HG03060 (cell line): ENCODE measurements around the gene CDX2.

Experiments
- ATAC-seq: cut with Tn5 transposase; IDR thresholded peaks from one replicate; pipeline ENCODE4 v1.9.1; 2021; ENCODE audit warnings: low read depth, moderate number of reproducible peaks; ENCODE audit not compliant: unreplicated experiment

The CDX2 gene

DNA sequence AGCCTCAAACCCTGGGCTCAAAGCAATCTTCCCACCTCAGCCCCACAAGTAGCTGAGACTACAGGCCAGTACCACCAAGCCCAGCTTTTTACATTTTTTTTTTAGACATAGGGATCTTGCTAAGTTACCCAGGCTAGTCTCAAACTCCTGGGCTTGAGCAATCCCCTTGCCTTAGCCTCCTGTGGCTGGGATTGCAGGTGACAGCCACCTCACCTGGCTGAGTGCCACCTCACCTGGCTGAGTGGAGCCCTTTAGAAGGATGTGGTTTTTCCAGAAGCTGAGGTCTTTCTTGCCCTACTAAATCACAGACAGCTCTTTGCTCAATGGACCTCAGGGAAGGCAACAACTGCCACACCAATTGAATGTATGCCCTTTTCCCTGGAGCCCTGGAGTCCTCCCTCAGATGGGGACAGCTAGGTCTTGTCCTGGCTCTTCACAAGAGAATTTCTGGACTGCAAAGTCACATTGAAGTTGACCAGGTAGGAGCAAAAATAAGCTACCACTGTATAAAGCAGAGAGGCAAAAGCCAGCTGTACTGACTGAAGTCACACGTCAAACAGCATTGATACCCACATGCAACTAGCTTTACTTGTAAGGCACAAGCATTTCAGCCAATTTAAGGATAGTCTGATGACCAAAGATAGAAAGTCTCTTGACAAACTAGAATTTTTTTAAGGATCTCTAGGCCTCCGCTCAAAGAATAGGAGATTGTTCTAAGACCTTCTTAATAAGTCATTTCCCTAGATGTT is 35.4 kb downstream of the CDX2 start:
- no peak for ATAC-seq

DNA sequence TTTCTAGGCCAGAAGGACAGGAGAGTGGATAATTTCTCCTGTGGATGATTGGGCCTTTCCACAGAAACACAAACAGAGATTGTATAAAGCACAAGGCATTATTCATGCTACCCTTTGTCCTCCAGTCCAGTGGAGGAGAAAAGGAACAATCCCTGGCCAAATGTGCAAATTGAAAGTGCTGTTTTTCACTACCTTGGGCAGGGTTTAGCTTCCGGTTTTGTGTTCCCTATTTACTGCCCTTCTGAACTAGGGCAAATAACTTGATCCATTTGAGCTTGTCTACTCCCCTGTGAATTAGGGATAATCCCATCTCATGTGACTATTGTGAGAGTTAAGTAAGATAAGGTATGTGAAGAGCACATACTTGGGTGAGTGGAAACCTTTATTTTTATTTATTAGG is 36.0 kb downstream of the CDX2 start:
- ATAC-seq, result no peak

DNA sequence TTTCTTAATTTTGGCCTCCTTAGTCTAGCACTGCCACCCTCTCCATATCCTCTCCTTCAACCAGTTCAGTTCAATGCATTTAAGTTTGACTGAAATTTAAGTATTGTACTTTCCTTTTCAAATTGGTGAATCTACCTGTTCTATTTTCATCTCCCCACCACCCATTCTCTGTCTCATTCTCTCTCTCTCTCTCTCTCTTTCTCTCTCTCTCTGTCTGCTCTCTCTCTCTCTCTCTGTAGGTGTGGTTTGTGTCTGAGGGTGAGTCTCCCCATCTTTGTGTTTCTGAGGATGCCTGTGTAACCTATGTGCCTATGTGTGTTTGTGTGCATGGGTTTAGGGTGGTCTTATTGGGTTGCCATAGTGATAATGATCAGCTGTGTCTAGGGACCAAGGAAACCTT is 39.2 kb downstream of the CDX2 start:
- no peak for ATAC-seq

- ATAC-seq, result no peak
Measured at GRCh38 chr13:27928805-27929753, 40.0 kb downstream of the CDX2 start.

DNA sequence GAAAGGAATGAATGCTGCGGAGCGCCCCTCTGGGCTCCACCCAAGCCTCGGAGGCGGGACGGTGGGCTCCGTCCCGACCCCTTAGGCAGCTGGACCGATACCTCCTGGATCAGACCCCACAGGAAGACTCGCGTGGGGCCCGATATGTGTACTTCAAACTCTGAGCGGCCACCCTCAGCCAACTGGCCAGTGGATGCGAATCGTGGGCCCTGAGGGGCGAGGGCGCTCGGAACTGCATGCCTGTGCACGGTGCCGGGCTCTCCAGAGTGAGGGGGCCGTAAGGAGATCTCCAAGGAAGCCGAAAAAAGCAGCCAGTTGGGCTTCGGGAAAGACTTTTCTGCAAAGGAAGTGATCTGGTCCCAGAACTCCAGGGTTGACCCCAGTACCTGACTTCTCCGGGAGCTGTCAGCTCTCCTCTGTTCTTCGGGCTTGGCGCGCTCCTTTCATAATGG is 40.7 kb downstream of the CDX2 start:
- no peak for ATAC-seq

DNA sequence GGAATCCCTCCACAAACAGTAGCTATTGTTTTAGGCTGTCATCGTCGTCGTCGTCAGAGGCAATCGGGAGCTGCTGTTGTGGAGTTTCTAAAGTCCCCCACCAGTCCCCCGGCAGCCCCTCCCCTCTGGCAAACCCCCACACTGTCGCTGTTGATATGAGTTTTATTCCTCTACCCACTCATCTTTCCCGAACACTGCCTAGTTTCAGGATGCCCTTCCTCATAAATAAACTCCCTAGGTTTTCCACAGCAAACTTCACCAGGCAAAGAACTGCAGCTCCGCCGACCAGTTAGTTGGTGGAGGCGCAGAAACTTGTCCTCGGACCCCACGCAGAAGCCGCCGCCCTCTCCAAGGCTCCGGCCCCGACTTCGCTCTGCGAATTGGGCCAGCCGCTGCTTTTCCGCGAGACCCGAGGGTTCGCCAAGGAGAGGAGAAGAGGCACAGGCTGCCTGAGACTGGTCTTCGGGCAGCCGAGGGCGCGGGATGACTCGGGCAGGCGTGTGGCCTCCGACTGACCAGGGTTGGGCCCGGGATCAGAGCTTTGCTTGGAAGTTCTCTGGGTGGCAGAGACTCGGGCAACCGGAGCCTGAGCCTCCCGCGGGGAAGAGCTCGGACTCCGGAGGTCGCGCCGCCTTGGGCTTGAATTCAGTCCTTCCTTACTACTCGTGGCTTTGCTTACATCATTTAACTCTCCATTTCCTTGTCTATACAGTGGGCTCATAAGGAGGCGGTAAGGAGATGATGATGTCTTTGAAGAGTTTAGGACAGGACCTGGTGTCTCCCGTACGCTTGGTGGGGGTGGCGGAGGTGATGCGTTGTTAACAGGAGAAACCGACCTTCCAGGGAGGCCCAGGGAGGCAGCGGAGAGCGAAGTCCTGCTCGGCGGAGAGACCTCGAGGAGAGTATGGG is 41.4 kb downstream of the CDX2 start:
- no peak for ATAC-seq

DNA sequence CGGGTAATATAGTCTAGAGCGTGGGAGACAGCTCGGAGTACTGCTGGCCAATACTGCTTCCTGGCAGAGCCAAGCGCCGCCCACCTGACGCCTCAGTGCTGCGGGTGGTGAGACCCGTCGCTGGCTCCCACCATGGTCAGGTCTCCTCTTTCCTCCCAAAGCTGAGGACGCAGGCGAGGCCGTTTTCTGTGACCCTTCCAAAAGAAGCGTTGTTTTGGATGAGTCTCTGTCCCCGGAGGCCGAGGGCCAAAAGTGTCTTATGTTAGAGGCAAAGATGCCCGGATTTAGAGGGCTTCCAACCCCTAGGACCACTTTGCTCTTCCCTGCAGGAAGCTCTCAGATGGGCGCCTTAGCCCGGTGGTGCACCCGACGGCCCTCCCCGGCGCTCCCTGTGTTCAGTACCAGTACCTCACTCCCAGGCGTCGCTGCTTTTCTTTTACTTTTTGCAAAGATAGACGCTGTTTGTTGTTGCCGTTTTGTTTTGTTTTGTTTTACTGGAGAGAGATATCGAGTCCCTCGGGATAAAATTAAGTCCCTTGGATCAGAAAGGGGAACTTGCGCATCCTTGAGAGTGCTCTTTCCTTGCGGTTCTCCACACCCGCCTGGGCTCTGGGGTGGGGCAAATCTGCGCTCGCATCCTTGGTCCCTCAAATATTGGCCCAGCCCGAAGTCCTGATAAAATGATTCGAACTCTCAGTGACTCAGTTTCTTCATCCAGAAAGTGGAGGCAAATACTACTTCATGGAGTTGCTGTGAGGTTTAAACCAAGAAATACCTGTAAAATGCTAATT is 42.3 kb downstream of the CDX2 start:
- no peak for ATAC-seq

DNA sequence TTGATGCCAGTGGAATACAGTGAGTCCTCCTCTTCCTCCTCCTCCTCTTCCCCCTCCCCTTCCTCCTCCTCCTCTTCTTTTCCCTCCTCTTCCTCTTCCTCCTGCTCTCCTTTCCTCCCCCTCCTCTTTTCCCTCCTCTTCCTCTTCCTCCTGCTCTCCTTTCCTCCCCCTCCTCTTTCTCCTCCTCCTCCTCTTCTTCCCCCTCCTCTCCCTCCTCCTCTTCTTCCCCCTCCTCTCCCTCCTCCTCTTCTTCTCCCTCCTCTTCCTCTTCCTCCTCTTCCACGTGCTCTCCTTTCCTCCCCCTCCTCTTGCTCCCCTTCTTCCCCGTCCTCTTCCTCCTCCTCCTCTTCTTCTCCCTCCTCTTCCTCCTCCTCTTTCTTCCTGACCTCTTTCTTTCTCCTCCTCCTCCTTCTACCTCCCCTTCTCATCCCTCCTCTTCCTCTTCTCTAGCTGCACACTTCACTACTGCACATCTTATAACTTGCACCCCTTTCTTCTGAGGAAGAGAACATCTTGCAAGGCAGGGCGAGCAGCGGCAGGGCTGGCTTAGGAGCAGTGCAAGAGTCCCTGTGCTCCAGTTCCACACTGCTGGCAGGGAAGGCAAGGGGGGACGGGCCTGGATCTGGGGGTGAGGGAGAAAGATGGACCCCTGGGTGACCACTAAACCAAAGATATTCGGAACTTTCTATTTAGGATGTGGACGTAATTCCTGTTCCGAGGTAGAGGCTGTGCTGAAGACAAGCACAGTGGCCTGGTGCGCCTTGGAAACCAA is 43.7 kb downstream of the CDX2 start:
- no peak for ATAC-seq

GRCh38 chr13:27924529-27925141 is 44.5 kb downstream of the CDX2 start:
- no peak for ATAC-seq

DNA sequence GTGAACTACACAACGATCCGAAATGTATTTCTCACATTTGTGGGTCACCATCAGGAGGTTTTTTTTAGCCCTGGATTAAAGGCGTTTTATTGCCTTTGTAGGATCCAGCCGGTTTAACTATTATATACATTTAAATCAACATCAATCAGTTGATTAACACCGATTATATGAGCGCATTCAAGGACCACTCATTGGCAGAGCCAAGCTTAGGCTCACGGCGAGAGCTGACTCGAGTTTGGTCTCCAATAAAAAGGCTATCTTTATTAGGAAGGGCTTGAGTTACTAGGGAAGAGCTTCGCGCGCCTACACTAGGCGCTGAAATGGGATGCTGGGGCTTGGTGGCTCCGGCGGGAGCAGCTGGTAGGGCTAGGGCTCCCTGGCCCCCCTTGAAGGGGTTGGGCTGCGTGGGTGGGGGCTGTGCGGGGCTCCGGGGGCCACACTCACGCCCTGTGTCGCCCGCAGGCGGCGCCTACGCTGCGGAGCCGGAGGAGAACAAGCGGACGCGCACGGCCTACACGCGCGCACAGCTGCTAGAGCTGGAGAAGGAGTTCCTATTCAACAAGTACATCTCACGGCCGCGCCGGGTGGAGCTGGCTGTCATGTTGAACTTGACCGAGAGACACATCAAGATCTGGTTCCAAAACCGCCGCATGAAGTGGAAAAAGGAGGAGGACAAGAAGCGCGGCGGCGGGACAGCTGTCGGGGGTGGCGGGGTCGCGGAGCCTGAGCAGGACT is 45.2 kb downstream of the CDX2 start:
- no peak for ATAC-seq

- no peak for ATAC-seq
Measured at GRCh38 chr13:27922883-27923612, 46.1 kb downstream of the CDX2 start.

- no peak for ATAC-seq
Measured at GRCh38 chr13:27921961-27922882, 46.9 kb downstream of the CDX2 start.

DNA sequence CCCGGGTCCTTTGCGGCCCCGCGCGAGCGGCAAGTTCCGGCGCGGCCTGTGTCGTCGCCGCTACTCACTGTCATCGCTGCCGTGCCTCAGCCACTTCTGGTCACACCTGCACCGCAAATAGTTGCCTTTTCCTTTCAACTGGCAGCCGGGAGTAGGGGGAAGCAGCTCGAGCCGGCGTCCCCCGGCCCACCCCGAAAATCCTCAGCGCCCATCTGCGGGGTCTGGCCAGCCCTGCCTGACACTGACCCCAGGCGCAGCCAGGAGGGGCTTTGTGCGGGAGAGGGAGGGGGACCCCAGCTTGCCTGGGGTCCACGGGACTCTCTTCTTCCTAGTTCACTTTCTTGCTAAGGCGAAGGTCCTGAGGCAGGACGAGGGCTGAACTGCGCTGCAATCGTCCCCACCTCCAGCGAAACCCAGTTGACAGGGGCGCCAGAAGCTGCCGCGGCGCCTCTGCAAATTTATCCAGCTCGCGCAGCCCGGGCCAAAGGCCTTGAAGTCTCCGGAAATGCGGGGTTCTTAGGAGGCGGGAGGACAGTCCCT is 47.6 kb downstream of the CDX2 start:
- no peak for ATAC-seq

GRCh38 chr13:27920677-27921420 is 48.3 kb downstream of the CDX2 start:
- no peak for ATAC-seq

DNA sequence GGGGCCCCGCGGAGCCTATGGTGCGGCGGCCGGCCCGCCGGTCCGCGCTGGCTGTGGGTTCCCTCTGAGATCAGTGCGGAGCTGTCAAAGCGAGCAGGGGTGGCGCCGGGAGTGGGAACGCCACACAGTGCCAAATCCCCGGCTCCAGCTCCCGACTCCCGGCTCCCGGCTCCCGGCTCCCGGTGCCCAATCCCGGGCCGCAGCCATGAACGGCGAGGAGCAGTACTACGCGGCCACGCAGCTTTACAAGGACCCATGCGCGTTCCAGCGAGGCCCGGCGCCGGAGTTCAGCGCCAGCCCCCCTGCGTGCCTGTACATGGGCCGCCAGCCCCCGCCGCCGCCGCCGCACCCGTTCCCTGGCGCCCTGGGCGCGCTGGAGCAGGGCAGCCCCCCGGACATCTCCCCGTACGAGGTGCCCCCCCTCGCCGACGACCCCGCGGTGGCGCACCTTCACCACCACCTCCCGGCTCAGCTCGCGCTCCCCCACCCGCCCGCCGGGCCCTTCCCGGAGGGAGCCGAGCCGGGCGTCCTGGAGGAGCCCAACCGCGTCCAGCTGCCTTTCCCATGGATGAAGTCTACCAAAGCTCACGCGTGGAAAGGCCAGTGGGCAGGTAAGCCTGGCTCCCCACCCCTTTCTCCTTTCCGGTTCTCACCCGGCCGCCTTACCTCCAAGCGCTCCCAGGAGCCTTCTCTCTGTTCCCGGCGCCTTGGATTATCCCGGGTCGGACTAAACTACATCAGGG is 49.0 kb downstream of the CDX2 start, which contains the start of gene PDX1:
TSS of gene PDX1 (plus strand) at position 67 of the 743 bp plus-strand sequence. CDS start at position 206, 139 bp downstream.
- ATAC-seq, result no peak
